WTC11 (cell line): Measurements from ENCODE around the gene MORN1. TPM values are rescaled to one million over a fixed set of nuclear protein-coding genes. Genes with fewer than 3 reads are reported as not detected.

ENCODE experiments used
- ATAC-seq: fragments of 200-7000 bp; cut with Tn5 transposase; 2 replicates; pipeline ENCODE4 v1.10.0; 2021; ENCODE audit warnings: mild to moderate bottlenecking, moderate library complexity
- CTCF ChIA-PET: fragments of 300-600 bp; sonication (Branson Sonifier 250); formaldehyde crosslinking; loops from one replicate; lab custom pipeline; 2021; ENCODE audit warnings: antibody characterized with exemption; lab: Charles Lee
- POLR2A ChIA-PET: fragments of 350-600 bp; sonication (Branson Sonifier 250); formaldehyde crosslinking; loops from one replicate; lab custom pipeline; 2021; ENCODE audit warnings: antibody characterized with exemption; lab: Charles Lee
- DNase-seq: peaks from one replicate; pipeline ENCODE4 v3.0.0; 2021; ENCODE audit warnings: low spot score
- H3K27ac Mint-ChIP-seq: 2 replicates; pipeline ENCODE4 v1.8.0; 2021; ENCODE audit warnings: mixed read lengths
- H3K27me3 Mint-ChIP-seq: 2 replicates; pipeline ENCODE4 v1.8.0; 2021; ENCODE audit warnings: low read depth, mild to moderate bottlenecking, moderate library complexity, mixed read lengths
- H3K36me3 Mint-ChIP-seq: 2 replicates; pipeline ENCODE4 v1.8.0; 2021; ENCODE audit warnings: mixed read lengths
- H3K4me1 Mint-ChIP-seq: 2 replicates; pipeline ENCODE4 v1.8.0; 2022; ENCODE audit warnings: mixed read lengths
- H3K4me3 Mint-ChIP-seq: 2 replicates; pipeline ENCODE4 v1.8.0; 2021; ENCODE audit warnings: mild to moderate bottlenecking, moderate library complexity, mixed read lengths
- H3K9me3 Mint-ChIP-seq: 2 replicates; pipeline ENCODE4 v1.8.0; 2021; ENCODE audit warnings: mixed read lengths
- ATF1 ChIP-seq: sonication (generic); formaldehyde crosslinking; IDR thresholded peaks from 2 replicates; pipeline ENCODE4 v1.8.1; 2023; ENCODE audit warnings: mild to moderate bottlenecking, moderate library complexity, missing genetic modification reagents
- CBFB ChIP-seq: sonication (generic); formaldehyde crosslinking; IDR thresholded peaks from 2 replicates; pipeline ENCODE4 v1.8.1; 2022; ENCODE audit warnings: mild to moderate bottlenecking, low read depth, missing genetic modification reagents
- ETV6 ChIP-seq: sonication (generic); formaldehyde crosslinking; IDR thresholded peaks from 2 replicates; pipeline ENCODE4 v1.8.1; 2022; ENCODE audit warnings: mild to moderate bottlenecking, missing genetic modification reagents
- FOXJ3 ChIP-seq: sonication (generic); formaldehyde crosslinking; IDR thresholded peaks from 2 replicates; pipeline ENCODE4 v1.9.0; 2021; ENCODE audit warnings: missing genetic modification reagents, mild to moderate bottlenecking, borderline replicate concordance
- GTF2I ChIP-seq: fragments of 250-450 bp; sonication (Bioruptor Pico); conservative IDR thresholded peaks from 2 replicates; pipeline ENCODE4 v1.4.0; 2021; ENCODE audit warnings: mild to moderate bottlenecking
- JUN ChIP-seq: sonication (generic); formaldehyde crosslinking; IDR thresholded peaks from 2 replicates; pipeline ENCODE4 v1.8.0; 2023; ENCODE audit warnings: mild to moderate bottlenecking, missing genetic modification reagents
- NFYB ChIP-seq: sonication (generic); formaldehyde crosslinking; conservative IDR thresholded peaks from 2 replicates; pipeline ENCODE4 v1.8.0; 2022; ENCODE audit warnings: low read depth, missing genetic modification reagents
- SOX15 ChIP-seq: fragments of 250-450 bp; sonication (Bioruptor Pico); IDR thresholded peaks from 2 replicates; pipeline ENCODE4 v1.9.0; 2021; ENCODE audit warnings: mild to moderate bottlenecking
- SP1 ChIP-seq: sonication (generic); formaldehyde crosslinking; conservative IDR thresholded peaks from 2 replicates; pipeline ENCODE4 v1.8.1; 2022; ENCODE audit warnings: missing genetic modification reagents
- ZNF219 ChIP-seq: sonication (generic); formaldehyde crosslinking; IDR thresholded peaks from 2 replicates; pipeline ENCODE4 v1.8.0; 2023; ENCODE audit warnings: missing genetic modification reagents, mild to moderate bottlenecking, borderline replicate concordance
- ZNF423 ChIP-seq: fragments of 250-450 bp; sonication (Bioruptor Pico); IDR thresholded peaks from 2 replicates; pipeline ENCODE4 v2.1.2; 2022; ENCODE audit warnings: mild to moderate bottlenecking, moderate library complexity
- ZNF671 ChIP-seq: fragments of 250-450 bp; sonication (Bioruptor Pico); IDR thresholded peaks from 2 replicates; pipeline ENCODE4 v1.8.0; 2021; ENCODE audit warnings: mild to moderate bottlenecking
- total RNA-seq: library from RNA; stranded (reverse); gene quantifications from 3 replicates; pipeline ENCODE4 v1.2.3, GENCODE V29; 2021
- TF ChIP-seq, protein P1 (sequence below): fragments of 250-450 bp; sonication (Bioruptor Pico); IDR thresholded peaks from 2 replicates; pipeline ENCODE4 v2.1.2; 2022; ENCODE audit warnings: mild to moderate bottlenecking, moderate library complexity
- TF ChIP-seq, protein P2 (sequence below): sonication (generic); formaldehyde crosslinking; IDR thresholded peaks from 2 replicates; pipeline ENCODE4 v1.8.1; 2023; ENCODE audit warnings: mild to moderate bottlenecking, missing genetic modification reagents
- TF ChIP-seq, protein P3 (sequence below): sonication (generic); formaldehyde crosslinking; conservative IDR thresholded peaks from 2 replicates; pipeline ENCODE4 v1.8.1; 2022; ENCODE audit warnings: mild to moderate bottlenecking, missing genetic modification reagents
- TF ChIP-seq, protein P4 (sequence below): sonication (generic); formaldehyde crosslinking; IDR thresholded peaks from 2 replicates; pipeline ENCODE4 v1.8.0; 2023; ENCODE audit warnings: mild to moderate bottlenecking, missing genetic modification reagents
- TF ChIP-seq, protein P5 (sequence below): sonication (generic); formaldehyde crosslinking; IDR thresholded peaks from 2 replicates; pipeline ENCODE4 v1.8.0; 2023; ENCODE audit warnings: missing genetic modification reagents
- TF ChIP-seq, protein P6 (sequence below): sonication (generic); formaldehyde crosslinking; IDR thresholded peaks from 2 replicates; pipeline ENCODE4 v1.8.1; 2023; ENCODE audit warnings: mild to moderate bottlenecking, missing genetic modification reagents, borderline replicate concordance

Gene MORN1
- total RNA-seq, 1 experiment from 2014 or later, result 14.5 TPM

DNA sequence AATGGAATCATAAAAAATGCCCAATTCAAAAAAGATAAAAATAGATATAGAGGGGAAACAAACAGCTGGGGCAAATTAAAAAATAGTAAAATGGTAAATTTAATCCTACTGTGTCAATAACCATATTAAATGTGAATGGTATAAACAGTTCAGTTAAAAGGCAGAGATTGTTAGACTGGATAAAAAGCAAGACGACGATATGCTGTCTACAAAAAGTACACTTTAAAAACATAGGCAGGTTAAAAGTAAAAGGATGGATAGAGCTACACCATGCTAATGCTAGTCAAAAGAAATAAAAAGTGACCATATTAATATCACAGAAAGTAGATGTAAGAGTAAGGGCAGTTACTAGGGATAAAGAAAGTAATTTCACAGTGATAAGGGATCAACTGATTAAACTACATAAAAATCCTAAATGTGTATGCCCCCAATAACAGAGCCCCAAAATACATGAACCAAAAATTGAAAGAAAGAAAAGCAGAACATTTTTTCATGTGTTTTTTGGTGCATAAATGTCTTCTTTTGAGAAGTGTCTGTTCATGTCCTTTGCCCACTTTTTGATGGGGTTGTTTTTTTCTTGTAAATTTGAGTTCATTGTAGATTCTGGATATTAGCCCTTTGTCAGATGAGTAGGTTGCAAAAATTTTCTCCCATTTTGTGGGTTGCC lies 27.4 kb downstream of the MORN1 start:
- POLR2A ChIA-PET, result no interaction called here
- DNase-seq, result no peak
- CTCF ChIA-PET, result no interaction called here

DNA sequence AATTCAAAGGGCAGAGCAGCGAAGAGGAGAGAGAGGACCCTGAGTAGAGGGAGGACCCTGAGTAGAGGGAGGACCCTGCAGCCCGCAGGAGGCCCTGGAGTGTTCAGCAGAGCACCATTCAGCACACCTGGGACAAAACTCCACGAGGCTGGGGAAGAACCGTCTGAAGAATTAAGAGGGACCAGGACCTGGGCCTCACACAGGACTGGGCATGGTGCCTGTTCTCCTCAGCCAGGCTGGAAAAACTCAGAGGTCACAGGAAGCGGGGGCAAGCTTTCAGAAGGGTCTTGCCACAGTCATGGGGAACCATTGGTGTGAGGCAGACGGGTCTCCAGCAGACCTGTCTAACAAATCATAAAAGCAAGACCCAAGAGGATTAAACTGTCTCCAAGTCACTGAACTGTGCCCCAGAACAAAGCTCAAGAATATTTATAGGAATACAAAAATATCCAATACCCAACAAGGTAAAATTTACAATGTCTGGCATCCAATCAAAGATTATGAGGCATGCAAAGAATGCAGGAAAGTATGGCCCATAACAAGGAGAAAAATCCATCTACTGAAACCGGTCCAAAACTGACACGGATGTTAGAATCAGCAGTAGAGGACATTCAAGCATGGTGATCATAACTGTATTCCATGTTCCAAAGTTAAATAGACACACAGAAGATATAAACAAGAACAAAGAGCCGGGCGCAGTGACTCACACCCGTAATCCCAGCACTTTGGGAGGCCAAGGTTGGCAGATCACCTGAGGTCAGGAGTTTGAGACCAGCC lies 30.6 kb downstream of the MORN1 start:
- no peaks in the 10 kb centered on the region for H3K4me1 Mint-ChIP-seq
- H3K36me3 Mint-ChIP-seq, result peaks cover 7% of the 10 kb centered on the region
- H3K9me3 Mint-ChIP-seq, result peaks cover 17% of the 10 kb centered on the region
- TF ChIP-seq, protein P1, sequence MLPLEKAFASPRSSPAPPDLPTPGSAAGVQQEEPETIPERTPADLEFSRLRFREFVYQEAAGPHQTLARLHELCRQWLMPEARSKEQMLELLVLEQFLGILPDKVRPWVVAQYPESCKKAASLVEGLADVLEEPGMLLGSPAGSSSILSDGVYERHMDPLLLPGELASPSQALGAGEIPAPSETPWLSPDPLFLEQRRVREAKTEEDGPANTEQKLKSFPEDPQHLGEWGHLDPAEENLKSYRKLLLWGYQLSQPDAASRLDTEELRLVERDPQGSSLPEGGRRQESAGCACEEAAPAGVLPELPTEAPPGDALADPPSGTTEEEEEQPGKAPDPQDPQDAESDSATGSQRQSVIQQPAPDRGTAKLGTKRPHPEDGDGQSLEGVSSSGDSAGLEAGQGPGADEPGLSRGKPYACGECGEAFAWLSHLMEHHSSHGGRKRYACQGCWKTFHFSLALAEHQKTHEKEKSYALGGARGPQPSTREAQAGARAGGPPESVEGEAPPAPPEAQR (CRISPR knock-in tag), result no peak
- TF ChIP-seq, protein P2, sequence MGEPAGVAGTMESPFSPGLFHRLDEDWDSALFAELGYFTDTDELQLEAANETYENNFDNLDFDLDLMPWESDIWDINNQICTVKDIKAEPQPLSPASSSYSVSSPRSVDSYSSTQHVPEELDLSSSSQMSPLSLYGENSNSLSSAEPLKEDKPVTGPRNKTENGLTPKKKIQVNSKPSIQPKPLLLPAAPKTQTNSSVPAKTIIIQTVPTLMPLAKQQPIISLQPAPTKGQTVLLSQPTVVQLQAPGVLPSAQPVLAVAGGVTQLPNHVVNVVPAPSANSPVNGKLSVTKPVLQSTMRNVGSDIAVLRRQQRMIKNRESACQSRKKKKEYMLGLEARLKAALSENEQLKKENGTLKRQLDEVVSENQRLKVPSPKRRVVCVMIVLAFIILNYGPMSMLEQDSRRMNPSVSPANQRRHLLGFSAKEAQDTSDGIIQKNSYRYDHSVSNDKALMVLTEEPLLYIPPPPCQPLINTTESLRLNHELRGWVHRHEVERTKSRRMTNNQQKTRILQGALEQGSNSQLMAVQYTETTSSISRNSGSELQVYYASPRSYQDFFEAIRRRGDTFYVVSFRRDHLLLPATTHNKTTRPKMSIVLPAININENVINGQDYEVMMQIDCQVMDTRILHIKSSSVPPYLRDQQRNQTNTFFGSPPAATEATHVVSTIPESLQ (CRISPR knock-in tag), result no peak
- TF ChIP-seq, protein P3, sequence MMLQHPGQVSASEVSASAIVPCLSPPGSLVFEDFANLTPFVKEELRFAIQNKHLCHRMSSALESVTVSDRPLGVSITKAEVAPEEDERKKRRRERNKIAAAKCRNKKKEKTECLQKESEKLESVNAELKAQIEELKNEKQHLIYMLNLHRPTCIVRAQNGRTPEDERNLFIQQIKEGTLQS (CRISPR knock-in tag), result no peak
- TF ChIP-seq SOX15 (CRISPR knock-in tag) (no peak), ATF1 (no peak), FOXJ3 (no peak), ZNF423 (CRISPR knock-in tag) (no peak), ETV6 (CRISPR knock-in tag) (no peak), GTF2I (CRISPR knock-in tag) (no peak), ZNF671 (CRISPR knock-in tag) (no peak), CBFB (CRISPR knock-in tag) (no peak), JUN (no peak), SP1 (CRISPR knock-in tag) (no peak), NFYB (CRISPR knock-in tag) (no peak)
- TF ChIP-seq, protein P4, sequence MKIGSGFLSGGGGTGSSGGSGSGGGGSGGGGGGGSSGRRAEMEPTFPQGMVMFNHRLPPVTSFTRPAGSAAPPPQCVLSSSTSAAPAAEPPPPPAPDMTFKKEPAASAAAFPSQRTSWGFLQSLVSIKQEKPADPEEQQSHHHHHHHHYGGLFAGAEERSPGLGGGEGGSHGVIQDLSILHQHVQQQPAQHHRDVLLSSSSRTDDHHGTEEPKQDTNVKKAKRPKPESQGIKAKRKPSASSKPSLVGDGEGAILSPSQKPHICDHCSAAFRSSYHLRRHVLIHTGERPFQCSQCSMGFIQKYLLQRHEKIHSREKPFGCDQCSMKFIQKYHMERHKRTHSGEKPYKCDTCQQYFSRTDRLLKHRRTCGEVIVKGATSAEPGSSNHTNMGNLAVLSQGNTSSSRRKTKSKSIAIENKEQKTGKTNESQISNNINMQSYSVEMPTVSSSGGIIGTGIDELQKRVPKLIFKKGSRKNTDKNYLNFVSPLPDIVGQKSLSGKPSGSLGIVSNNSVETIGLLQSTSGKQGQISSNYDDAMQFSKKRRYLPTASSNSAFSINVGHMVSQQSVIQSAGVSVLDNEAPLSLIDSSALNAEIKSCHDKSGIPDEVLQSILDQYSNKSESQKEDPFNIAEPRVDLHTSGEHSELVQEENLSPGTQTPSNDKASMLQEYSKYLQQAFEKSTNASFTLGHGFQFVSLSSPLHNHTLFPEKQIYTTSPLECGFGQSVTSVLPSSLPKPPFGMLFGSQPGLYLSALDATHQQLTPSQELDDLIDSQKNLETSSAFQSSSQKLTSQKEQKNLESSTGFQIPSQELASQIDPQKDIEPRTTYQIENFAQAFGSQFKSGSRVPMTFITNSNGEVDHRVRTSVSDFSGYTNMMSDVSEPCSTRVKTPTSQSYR (CRISPR knock-in tag), result no peak
- TF ChIP-seq, protein P5, sequence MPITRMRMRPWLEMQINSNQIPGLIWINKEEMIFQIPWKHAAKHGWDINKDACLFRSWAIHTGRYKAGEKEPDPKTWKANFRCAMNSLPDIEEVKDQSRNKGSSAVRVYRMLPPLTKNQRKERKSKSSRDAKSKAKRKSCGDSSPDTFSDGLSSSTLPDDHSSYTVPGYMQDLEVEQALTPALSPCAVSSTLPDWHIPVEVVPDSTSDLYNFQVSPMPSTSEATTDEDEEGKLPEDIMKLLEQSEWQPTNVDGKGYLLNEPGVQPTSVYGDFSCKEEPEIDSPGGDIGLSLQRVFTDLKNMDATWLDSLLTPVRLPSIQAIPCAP (CRISPR knock-in tag), result no peak
- TF ChIP-seq, protein P6, sequence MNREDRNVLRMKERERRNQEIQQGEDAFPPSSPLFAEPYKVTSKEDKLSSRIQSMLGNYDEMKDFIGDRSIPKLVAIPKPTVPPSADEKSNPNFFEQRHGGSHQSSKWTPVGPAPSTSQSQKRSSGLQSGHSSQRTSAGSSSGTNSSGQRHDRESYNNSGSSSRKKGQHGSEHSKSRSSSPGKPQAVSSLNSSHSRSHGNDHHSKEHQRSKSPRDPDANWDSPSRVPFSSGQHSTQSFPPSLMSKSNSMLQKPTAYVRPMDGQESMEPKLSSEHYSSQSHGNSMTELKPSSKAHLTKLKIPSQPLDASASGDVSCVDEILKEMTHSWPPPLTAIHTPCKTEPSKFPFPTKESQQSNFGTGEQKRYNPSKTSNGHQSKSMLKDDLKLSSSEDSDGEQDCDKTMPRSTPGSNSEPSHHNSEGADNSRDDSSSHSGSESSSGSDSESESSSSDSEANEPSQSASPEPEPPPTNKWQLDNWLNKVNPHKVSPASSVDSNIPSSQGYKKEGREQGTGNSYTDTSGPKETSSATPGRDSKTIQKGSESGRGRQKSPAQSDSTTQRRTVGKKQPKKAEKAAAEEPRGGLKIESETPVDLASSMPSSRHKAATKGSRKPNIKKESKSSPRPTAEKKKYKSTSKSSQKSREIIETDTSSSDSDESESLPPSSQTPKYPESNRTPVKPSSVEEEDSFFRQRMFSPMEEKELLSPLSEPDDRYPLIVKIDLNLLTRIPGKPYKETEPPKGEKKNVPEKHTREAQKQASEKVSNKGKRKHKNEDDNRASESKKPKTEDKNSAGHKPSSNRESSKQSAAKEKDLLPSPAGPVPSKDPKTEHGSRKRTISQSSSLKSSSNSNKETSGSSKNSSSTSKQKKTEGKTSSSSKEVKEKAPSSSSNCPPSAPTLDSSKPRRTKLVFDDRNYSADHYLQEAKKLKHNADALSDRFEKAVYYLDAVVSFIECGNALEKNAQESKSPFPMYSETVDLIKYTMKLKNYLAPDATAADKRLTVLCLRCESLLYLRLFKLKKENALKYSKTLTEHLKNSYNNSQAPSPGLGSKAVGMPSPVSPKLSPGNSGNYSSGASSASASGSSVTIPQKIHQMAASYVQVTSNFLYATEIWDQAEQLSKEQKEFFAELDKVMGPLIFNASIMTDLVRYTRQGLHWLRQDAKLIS, result no peak
- ChIA-PET POLR2A (no interaction called here), CTCF (interaction anchor here (0.6 kb wide), 1 partner anchor 20 kb away, joined by 3 read pairs; no protein-coding TSS in a partner anchor)
- no peak overlapping the region for H3K27ac Mint-ChIP-seq
- ATAC-seq, result no peak
- no peak overlapping the region for H3K4me3 Mint-ChIP-seq
- no peak for DNase-seq
- H3K27me3 Mint-ChIP-seq, result no peaks in the 10 kb centered on the region; the same call in 1 of the 2 replicates

More for the DNA sequence above, 27.4 kb downstream of the MORN1 start:
- H3K36me3 Mint-ChIP-seq, result peaks cover 14% of the 10 kb centered on the region
- no peak for ATAC-seq
- no peaks in the 10 kb centered on the region; the same call in 1 of the 2 replicates for H3K27me3 Mint-ChIP-seq
- H3K4me3 Mint-ChIP-seq, result no peak overlapping the region
- TF ChIP-seq ZNF219 (CRISPR knock-in tag), result no peak
- TF ChIP-seq, protein P5 (CRISPR knock-in tag), result no peak
- TF ChIP-seq, all 79 proteins: peak for 0
- no peaks in the 10 kb centered on the region for H3K4me1 Mint-ChIP-seq
- H3K9me3 Mint-ChIP-seq, result peaks cover 28% of the 10 kb centered on the region
- H3K27ac Mint-ChIP-seq, result no peak overlapping the region
